GM19397 (cell line): Measurements from ENCODE around the gene FMNL2.
"Not testable (repeated sequence)": the region's sequence is repeated elsewhere in the genome, so short reads cannot be mapped to it uniquely, and the experiment has no call there.

ENCODE experiments used
- ATAC-seq: cut with Tn5 transposase; IDR thresholded peaks from one replicate; pipeline ENCODE4 v1.9.1; 2021; ENCODE audit warnings: mild to moderate bottlenecking, moderate library complexity; ENCODE audit not compliant: unreplicated experiment

FMNL2 gene

GRCh38 chr2:152466980-152467676 is 132.2 kb downstream of the FMNL2 start:
- peak; percentile 89 for ATAC-seq

DNA sequence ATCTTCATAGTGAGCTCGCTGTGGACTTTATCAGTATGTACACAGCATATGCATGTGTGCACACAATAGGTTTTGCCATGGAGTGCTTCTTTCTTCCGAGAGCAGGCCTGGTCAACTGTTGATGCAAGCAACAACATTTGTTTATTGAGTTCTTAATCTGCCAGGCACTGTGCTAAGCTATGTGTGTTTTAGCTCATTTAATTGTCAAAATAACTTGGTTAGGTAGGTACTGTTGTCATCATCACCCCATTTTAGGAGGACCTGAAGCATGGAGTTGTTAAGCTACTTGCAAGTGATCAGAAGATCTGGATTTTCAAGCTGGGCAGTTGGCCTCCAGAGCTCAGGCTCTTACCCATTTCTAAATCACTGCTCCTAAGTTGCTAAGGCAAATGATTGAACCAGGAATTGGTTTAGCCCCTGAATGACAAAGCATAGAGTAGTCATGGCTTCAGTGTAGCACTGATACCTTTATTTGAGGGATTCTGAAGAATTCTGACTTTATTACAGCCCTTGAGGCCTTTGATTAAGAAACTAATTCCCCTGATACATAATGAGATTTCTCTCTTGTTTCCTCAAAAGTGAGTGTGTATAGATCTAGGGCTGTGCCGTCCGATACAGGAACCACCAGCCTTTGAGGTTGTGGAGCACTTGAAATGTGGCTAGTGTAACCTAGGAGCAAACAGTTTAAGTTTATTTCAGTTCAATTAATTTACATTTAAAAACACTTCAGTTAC is 132.9 kb downstream of the FMNL2 start:
- ATAC-seq, result no peak

GRCh38 chr2:152468899-152469692 is 134.1 kb downstream of the FMNL2 start:
- no peak for ATAC-seq

GRCh38 chr2:152470861-152471854 is 136.2 kb downstream of the FMNL2 start:
- no peak for ATAC-seq

DNA sequence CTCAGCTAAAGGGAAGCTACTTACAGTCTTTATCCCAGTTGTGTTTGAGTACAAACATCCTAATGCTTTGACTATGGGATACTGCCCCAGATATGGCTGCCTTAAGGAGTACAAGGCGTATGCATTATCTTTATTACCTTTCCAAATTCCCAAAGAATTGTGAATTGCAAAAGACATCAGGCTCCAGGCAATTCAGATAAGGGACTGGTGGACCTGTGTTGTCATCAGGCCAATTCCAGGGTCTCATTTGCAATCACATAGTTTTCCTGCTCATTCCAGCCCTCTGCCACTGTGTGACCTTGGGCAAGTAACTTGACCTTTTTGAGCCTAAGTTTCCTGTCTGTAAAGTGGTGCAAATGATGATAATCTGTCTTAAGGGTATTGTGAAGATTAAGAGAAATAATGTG is 137.5 kb downstream of the FMNL2 start:
- ATAC-seq, result no peak

DNA sequence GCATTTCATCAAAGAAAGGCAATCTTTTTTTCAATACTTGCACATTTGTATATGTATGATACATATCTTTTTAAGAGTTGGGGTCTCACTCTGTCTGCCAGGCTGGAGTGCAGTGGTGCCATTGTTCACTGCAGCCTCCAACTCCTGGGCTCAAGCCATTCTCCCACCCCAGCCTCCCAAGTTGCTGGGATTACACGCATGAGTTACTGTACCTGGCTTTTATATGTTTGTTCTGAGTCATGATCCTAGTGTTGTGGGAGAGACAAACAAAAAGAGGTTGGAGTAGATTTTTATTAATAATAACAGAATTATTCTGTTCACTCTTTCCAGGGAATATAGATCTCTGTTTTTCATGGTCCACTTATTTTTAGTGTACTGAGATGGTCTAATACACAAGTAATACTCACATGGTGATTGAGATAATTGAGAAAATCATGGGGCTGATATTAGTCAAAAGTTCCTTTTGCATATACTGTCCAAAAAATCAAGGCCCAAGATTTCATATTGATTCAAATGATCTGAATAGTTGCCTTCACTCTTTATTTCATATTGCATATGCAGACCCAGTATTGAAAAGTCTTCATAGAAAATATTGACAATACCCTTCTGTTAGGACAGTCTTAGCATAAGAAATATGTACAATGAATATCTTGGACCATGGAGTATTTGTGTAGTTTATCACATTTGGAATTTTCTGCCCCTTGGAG is 138.3 kb downstream of the FMNL2 start:
- ATAC-seq, result no peak

- not testable (repeated sequence) for ATAC-seq
Observed at GRCh38 chr2:152474523-152474922, 139.5 kb downstream of the FMNL2 start.

DNA sequence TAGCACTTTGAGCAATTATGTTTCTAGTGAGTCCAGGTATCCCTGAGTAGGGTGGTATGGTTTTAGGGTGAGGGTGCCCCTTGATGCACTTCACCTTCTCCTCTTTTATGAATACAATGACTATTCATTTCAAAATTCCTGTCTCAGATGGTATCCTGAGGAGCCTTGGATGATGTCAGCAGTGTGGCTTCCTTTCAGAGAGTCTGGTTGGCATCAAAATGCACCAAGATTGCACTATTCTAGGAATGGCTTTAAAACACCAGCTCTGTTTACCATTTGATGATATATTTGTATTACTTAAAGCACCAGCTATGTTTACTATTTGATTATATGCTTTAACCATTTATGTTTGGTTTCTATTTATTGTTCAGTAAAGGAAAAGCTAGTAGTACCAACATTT is 141.0 kb downstream of the FMNL2 start:
- ATAC-seq, result no peak

DNA sequence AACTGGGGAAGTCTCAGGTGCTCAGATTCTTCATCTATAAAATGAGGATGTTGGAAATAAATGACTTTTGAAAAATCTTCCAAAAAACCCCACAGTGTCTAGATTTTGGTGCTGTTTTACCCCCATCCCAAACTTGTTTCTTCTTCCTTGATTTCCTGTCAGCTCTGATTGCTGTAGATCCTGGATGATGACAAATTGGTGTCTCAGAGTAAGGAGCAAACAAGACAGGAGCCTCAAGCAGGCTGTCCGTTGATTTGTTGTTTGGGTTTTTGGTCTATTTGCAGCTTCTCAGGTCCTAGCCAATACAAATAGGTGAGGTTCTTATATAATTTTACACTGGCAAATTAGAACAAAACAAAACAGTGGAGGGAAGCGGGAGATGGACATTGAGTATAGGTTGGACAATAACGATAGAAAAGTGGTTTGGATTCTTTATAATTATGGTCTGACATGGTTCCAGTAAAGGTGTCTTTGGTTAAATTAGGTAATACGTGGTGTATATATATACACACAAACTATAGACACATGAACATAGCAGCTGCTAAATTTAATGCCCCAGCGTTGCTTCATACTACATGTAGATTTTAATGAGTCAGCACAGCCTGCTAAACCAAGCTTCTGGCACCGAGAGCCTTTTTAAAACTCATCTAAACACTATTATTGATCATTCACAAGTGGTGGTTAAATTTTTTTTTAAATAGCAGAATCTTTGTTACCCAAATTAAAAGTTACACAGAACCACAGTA is 142.5 kb downstream of the FMNL2 start:
- ATAC-seq, result no peak

GRCh38 chr2:152479282-152479681 is 144.3 kb downstream of the FMNL2 start:
- no peak for ATAC-seq

GRCh38 chr2:152480821-152481399 is 145.9 kb downstream of the FMNL2 start:
- ATAC-seq, result no peak

DNA sequence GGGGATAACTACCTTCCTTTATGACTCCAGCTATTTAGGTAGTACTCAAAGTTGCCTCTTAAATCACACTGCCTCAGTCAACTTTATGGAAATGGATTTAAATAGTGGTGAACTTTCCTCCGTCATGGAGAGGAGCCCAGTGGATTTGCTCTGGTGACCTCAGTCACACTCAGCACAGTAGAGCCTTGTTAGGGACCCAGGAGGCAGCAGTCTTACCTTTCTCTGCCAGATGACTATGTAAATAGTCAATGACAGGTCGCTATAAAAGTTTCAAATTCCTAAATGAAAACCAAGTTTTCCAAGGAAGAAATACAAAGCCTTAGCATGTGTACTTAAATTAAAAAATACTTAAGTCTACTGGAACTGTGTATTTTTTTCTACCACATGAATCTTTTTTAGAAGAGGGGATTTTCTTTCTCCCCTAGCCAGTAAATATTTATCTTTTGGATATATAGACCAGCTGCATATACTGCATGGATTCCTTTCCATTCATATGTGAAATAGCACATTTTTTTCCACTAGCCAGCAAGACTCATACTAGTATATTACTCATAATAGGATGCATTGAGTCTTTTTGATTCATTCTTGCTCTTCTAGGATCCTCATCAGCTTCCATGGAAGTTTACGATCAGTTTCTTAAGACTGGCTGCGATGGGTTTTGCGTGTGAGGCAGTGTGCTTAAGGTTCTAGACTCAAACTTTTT is 147.1 kb downstream of the FMNL2 start:
- no peak for ATAC-seq

DNA sequence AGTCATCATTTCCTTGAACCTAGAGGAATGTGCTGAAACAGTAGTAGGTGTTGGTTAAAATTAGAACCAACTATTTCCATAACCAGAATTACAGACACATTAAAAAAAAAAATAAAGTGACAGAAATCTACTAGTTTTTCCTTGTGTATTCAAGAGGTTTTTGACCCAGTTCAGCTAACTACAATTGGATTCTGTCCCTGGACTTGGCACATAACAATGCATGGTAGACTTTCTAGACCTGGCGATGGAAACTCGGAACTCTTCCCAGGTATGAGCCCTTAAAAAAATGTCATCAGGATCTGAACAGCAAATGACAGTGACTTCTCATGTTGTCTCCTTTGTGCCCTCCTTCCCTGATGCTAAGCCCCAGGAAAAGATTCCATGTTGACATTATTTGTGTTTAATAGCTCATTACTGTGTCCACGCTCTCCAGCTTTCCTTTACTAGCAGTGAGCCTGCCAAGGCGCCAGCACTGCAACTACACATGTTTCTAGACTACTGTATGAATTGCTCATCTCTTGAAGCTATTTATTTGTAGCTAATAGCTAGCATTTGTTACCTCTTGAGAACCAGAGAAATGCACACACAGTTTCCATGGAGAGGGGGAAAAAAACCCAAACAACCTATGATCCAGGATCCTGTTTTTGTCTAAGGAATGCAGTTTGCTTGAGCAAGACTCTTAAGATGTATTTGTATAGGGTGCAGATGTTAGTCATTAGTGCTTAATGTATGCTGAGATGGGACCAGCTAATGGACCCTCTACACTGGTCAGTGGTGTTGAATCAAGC is 148.5 kb downstream of the FMNL2 start:
- ATAC-seq, result no peak

DNA sequence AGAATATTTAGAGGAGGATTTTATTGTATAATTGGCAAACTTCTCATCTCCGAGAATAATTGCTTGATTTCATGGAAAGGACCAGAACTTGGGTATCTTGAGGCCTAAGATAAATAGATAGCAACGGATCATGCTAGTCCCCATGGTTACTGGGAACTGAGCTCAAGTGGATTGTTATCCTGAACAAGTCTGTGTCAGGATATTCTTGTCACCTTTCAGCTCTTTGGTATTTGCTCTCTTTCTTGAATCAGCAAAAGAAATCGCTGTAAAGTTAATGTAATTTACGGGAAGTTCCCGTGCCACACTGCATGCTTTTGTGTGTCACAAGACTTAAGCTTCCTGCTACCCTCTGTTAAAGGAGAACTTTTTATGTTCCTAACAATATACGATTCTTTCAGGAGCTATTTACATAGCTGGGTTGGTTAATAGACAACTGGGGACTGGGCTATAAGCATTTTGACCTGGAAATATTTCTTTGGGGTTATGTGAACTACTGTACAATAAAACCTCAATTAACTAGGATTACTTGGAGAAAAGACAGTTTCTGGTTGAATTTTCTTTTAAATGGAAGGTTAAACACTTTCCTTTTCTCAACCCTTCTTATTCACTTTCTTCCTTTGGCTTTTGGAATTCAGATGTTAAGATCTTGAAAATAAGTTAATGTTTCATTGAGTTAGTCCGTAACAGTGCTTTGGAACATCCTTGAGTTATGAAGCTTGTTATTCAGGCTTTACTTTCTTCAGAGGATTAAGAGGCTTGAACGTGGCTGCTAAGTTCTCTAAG is 151.2 kb downstream of the FMNL2 start:
- no peak for ATAC-seq

- no peak for ATAC-seq
Observed at GRCh38 chr2:152486737-152487400, 151.9 kb downstream of the FMNL2 start.

GRCh38 chr2:152488075-152488474 is 153.1 kb downstream of the FMNL2 start:
- no peak for ATAC-seq
